Measurements from ENCODE around the gene AP3B1.

Gene AP3B1

GRCh38 chr5:78331523-78332080 is 37.1 kb upstream of the AP3B1 start:
- no peak for TF ChIP-seq CTCF (conservative IDR thresholded peaks at IDR 0.05; ENCODE audit: low read length)
- no peak overlapping the region for H3K4me3 ChIP-seq (ENCODE audit: low read length)
- DNase-seq (ENCODE audit: low read depth): no peak

- no peak for TF ChIP-seq CTCF (conservative IDR thresholded peaks at IDR 0.05; ENCODE audit: low read length)
- DNase-seq (ENCODE audit: low read depth): peak; percentile 54
- H3K4me3 ChIP-seq (ENCODE audit: low read length): no peak overlapping the region
Measured at GRCh38 chr5:78328585-78329173, 34.2 kb upstream of the AP3B1 start.

GRCh38 chr5:78327761-78328510 is 33.4 kb upstream of the AP3B1 start:
- no peak overlapping the region for H3K4me3 ChIP-seq (ENCODE audit: low read length)
- TF ChIP-seq CTCF (conservative IDR thresholded peaks at IDR 0.05; ENCODE audit: low read length): no peak
- no peak for DNase-seq (ENCODE audit: low read depth)

DNA sequence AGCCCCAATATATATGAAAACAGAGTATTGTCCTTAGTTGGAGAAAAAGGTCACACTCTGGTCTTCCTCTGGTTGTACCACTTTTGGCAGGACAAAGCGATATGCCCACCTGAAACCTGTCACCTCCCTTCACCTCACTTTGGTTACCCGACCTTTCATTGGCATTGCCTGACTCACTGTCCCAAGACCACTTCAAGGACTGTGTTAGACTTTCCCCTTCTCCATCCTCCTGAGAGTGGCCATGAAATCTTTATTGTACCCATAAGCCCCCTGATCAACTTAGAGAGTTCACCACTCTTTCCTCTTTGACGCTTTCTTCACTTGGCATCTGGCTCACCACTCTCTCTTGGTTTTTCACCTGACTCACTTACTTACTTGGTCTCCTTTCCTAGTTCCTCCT is 32.4 kb upstream of the AP3B1 start:
- TF ChIP-seq CTCF (conservative IDR thresholded peaks at IDR 0.05; ENCODE audit: low read length): no peak
- DNase-seq (ENCODE audit: low read depth): no peak
- H3K4me3 ChIP-seq (ENCODE audit: low read length): no peak overlapping the region

- no peak overlapping the region for H3K4me3 ChIP-seq (ENCODE audit: low read length)
- DNase-seq (ENCODE audit: low read depth): no peak
- TF ChIP-seq CTCF (conservative IDR thresholded peaks at IDR 0.05; ENCODE audit: low read length): no peak
Measured at GRCh38 chr5:78323241-78323640, 28.7 kb upstream of the AP3B1 start.

DNA sequence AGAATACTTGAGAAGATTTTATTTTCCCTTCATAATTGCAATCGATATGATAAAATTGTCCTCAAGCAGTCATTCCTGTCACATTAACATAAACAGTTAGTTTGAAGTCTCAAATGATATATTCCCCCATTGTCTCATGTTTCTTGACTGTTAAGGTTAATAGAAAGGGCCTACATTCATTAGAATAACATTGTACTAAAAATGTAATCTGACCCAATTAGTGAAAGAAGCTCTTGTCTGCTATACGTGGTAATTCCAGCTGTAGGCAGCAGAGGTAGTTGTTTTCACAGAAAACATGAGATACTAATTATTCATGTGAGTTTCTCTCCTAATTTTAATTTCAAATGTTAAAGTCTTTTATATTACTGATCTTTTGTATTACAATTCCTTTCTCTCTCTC is 25.9 kb upstream of the AP3B1 start:
- peak; percentile 42 for DNase-seq (ENCODE audit: low read depth)
- TF ChIP-seq CTCF (conservative IDR thresholded peaks at IDR 0.05; ENCODE audit: low read length): peak; percentile 71
- H3K4me3 ChIP-seq (ENCODE audit: low read length): no peak overlapping the region

DNA sequence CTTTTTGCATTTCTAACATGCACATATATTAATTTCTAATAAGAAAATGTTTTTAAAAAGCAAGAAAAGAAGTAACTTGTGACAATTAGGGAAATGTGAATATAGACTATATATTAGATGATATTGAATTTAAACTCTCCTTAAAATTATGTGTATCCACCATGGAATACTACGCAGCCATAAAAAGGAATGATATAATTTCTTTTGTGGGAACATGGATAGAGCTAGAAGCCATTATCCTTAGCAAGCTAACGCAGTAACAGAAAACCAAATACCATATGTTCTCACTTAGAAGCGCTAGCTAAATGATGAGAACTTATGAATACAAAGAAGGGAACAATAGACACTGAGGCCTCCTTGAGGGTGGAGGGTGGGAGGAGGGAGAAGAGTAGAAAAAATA is 23.8 kb upstream of the AP3B1 start:
- no peak for TF ChIP-seq CTCF (conservative IDR thresholded peaks at IDR 0.05; ENCODE audit: low read length)
- DNase-seq (ENCODE audit: low read depth): no peak
- H3K4me3 ChIP-seq (ENCODE audit: low read length): no peak overlapping the region
